HepG2 (cell line): ENCODE measurements around the gene CA4. TPM values are rescaled to one million over a fixed set of nuclear protein-coding genes. Genes with fewer than 3 reads are reported as not detected.

ENCODE experiments used
- ATAC-seq: fragments of 200-7000 bp; cut with Tn5 transposase; 3 replicates; pipeline ENCODE4 v1.9.1; 2020; ENCODE audit warnings: mild to moderate bottlenecking, moderate library complexity
- BruUV-seq: library from RNA; stranded (reverse); fragments of 400-500 nt; replicated peaks from 2 replicates; lab custom pipeline; 2021; lab: Mats Ljungman, UMichigan
- CTCF ChIA-PET: fragments of 300-600 bp; formaldehyde crosslinking; extraction: SDS; loops from one replicate; lab custom pipeline; 2021; ENCODE audit warnings: low total read pairs, inconsistent platforms, low intra/inter-chr PET ratio; lab: Yijun Ruan, JAX
- POLR2A ChIA-PET: fragments of 350-600 bp; sonication (Branson Sonifier 250); formaldehyde crosslinking; loops from one replicate; lab custom pipeline; 2020; ENCODE audit warnings: antibody characterized with exemption, inconsistent platforms; lab: Yijun Ruan, JAX
- DNase-seq: peaks from one replicate; pipeline ENCODE4 v3.0.0-alpha.2; 2015; ENCODE audit warnings: low spot score
- FAIRE-seq: peaks from 3 replicates; lab custom pipeline; 2011; peaks lifted over from hg19 to GRCh38; lab: Jason Lieb, UNC
- H2AFZ ChIP-seq: one replicate; pipeline ENCODE4 v1.6.1; 2011; ENCODE audit warnings: low read length, inconsistent platforms
- H3K27ac ChIP-seq: fragments of 300-600 bp; 3 replicates; pipeline ENCODE4 v1.8.0; 2011; ENCODE audit warnings: mixed run types, mild to moderate bottlenecking, mixed read lengths, low read length, inconsistent platforms; ENCODE audit not compliant: insufficient read depth; ENCODE audit errors: extremely low read length
- H3K27me3 ChIP-seq, 2 experiments: fragments of 200-600 bp in 1 of 2; 2 replicates in 1 of 2; 3 replicates in 1 of 2; pipeline versions ENCODE4 v1.6.0 to v1.8.0; 2011; ENCODE audit warnings: low read length in 2 of 2, mild to moderate bottlenecking in 2 of 2, moderate library complexity in 2 of 2, inconsistent platforms in 1 of 2; ENCODE audit not compliant: insufficient read depth in 2 of 2, control insufficient read depth in 1 of 2
- H3K36me3 ChIP-seq, 2 experiments: fragments of 200-600 bp in 1 of 2; replicated peaks in 1 of 2; 2 replicates in 1 of 2; 3 replicates in 1 of 2; pipeline versions ENCODE4 v1.5.1 to v1.8.0; 2011; ENCODE audit warnings: low read length in 2 of 2, inconsistent platforms in 1 of 2; ENCODE audit not compliant: insufficient read depth in 2 of 2, control insufficient read depth in 1 of 2
- H3K4me1 ChIP-seq: 2 replicates; pipeline ENCODE4 v1.5.1; 2012; ENCODE audit warnings: low read length, inconsistent platforms; ENCODE audit not compliant: insufficient read depth
- H3K4me2 ChIP-seq: 2 replicates; pipeline ENCODE4 v1.6.0; 2011; ENCODE audit warnings: low read depth, low read length, inconsistent platforms
- H3K4me3 ChIP-seq, 3 experiments: fragments of 200-600 bp in 1 of 3; sonication (generic), shearing (Covaris generic) in 1 of 3; replicated peaks in 1 of 3; 2 replicates each; pipeline ENCODE4 v1.5.1; 2011 to 2016; ENCODE audit warnings: low read length in 3 of 3, inconsistent platforms in 2 of 3, low read depth in 2 of 3, mild to moderate bottlenecking in 2 of 3, control low read depth in 1 of 3, mixed read lengths in 1 of 3; ENCODE audit not compliant: insufficient read depth in 1 of 3
- H3K79me2 ChIP-seq: one replicate; pipeline ENCODE4 v1.6.1; 2011; ENCODE audit warnings: low read length, inconsistent platforms; ENCODE audit not compliant: insufficient read depth
- H3K9ac ChIP-seq: 2 replicates; pipeline ENCODE4 v1.6.0; 2011; ENCODE audit warnings: mild to moderate bottlenecking, low read depth, low read length, inconsistent platforms; ENCODE audit not compliant: insufficient read depth
- H3K9me3 ChIP-seq: 2 replicates; pipeline ENCODE4 v1.5.1; 2012; ENCODE audit warnings: mild to moderate bottlenecking, low read length
- H4K20me1 ChIP-seq: 2 replicates; pipeline ENCODE4 v1.6.0; 2011; ENCODE audit warnings: inconsistent platforms, mild to moderate bottlenecking, low read length, moderate library complexity; ENCODE audit not compliant: insufficient read depth
- CREM ChIP-seq, 2 experiments: sonication (generic) in 1 of 2; formaldehyde crosslinking in 1 of 2; IDR thresholded peaks; 2 replicates each; pipeline versions ENCODE4 v1.4.0 to v1.6.1; 2016 to 2020; ENCODE audit warnings: antibody characterized with exemption in 1 of 2, mild to moderate bottlenecking in 1 of 2, missing genetic modification reagents in 1 of 2
- HHEX ChIP-seq: IDR thresholded peaks from 2 replicates; pipeline ENCODE4 v1.6.1; 2016; ENCODE audit warnings: control low read depth
- KLF16 ChIP-seq, 2 experiments: sonication (generic) in 1 of 2; formaldehyde crosslinking in 1 of 2; IDR thresholded peaks; 2 replicates each; pipeline versions ENCODE4 v1.6.1 to v1.8.0; 2016 to 2023; ENCODE audit warnings: missing genetic modification reagents in 2 of 2, missing compliant biosample characterization in 1 of 2
- SNAPC4 ChIP-seq: sonication (generic); formaldehyde crosslinking; IDR thresholded peaks from 2 replicates; pipeline ENCODE4 v1.4.0; 2020; ENCODE audit warnings: mild to moderate bottlenecking, missing genetic modification reagents
- SP140L ChIP-seq: sonication (generic); formaldehyde crosslinking; IDR thresholded peaks from 2 replicates; pipeline ENCODE4 v1.4.0; 2020; ENCODE audit warnings: missing genetic modification reagents, borderline replicate concordance
- UBTF ChIP-seq: sonication (generic); formaldehyde crosslinking; IDR thresholded peaks from 2 replicates; pipeline ENCODE4 v1.4.0; 2020; ENCODE audit warnings: mild to moderate bottlenecking, missing genetic modification reagents
- ZNF253 ChIP-seq: sonication (generic); formaldehyde crosslinking; IDR thresholded peaks from 2 replicates; pipeline ENCODE4 v1.8.0; 2022; ENCODE audit warnings: mild to moderate bottlenecking, missing genetic modification reagents, borderline replicate concordance
- ZNF350 ChIP-seq: sonication (generic); formaldehyde crosslinking; IDR thresholded peaks from 2 replicates; pipeline ENCODE4 v1.4.0; 2020; ENCODE audit warnings: mild to moderate bottlenecking, low read depth, missing genetic modification reagents, borderline replicate concordance
- WGBS: methylation state at CpG from one replicate; pipeline ENCODE4 v1.1.6; 2017; ENCODE audit warnings: low lambda C conversion rate; 5-methylcytosine and 5-hydroxymethylcytosine counted together
- in situ Hi-C: cut with HindIII; loops from 2 replicates; pipeline ENCODE4 v1.10.0; 2017; ENCODE audit warnings: low pct_unique_long_range_greater_than_20kb; ENCODE audit not compliant: extremely low pct_ligation_motif_present
- intact Hi-C: fragments of 100-400 bp; cut with micrococcal nuclease; formaldehyde crosslinking; loops from one replicate; pipeline ENCODE4 v1.10.0; 2022; ENCODE audit not compliant: unreplicated experiment
- polyA plus RNA-seq, 8 experiments: library from polyadenylated mRNA; depleted of rRNA in 3 of 8; stranded (reverse) in 7 of 8; unstranded in 1 of 8; fragments of >200 nt; fragmentation: Illumina TruSeq in 4 of 8; extraction: Trizol in 4 of 8; gene quantifications; 2 replicates each; pipeline versions ENCODE4 v1.2.1 to v1.2.3, GENCODE V29; 2011 to 2016; ENCODE audit warnings: low read depth in 4 of 8, missing spikeins in 1 of 8, mixed read lengths in 1 of 8; ENCODE audit not compliant: insufficient read depth in 1 of 8
- total RNA-seq, 5 experiments: library from RNA; depleted of rRNA; stranded (reverse); fragments of >200 nt; fragmentation: Illumina TruSeq; extraction: Trizol; gene quantifications; 2 replicates each; pipeline ENCODE4 v1.2.3, GENCODE V29; 2016; ENCODE audit warnings: low read depth in 1 of 5

The CA4 gene
- total and polyA plus RNA-seq, 2 of the 13 experiments (the other 11 are each of a cell fraction or from before 2014, with no cell fraction given), result not detected

- Histone ChIP-seq H3K4me3 (no peak overlapping the region), H3K27ac (no peak overlapping the region), H3K9ac (no peak overlapping the region), H3K4me2 (no peak overlapping the region), H3K36me3 (no peaks in the 10 kb centered on the region), H3K79me2 (no peaks in the 10 kb centered on the region), H3K27me3 (peaks cover 24 to 83% of the 10 kb centered on the region in 2 experiments), H4K20me1 (no peaks in the 10 kb centered on the region; the same call in 1 of the 2 replicates), H3K4me1 (peaks cover 22% of the 10 kb centered on the region), H2AFZ (no peak overlapping the region), H3K9me3 (no peaks in the 10 kb centered on the region)
- TF ChIP-seq SP140L (CRISPR knock-in tag) (no peak), KLF16 (CRISPR knock-in tag; IDR thresholded peaks at IDR 0.05) (no peak), ZNF253 (no peak), HHEX (no peak)
- intact Hi-C loops, result loop anchor here (10.0 kb wide), 1 partner anchor 77 kb away; no protein-coding TSS in a partner anchor
- FAIRE-seq (no peak), DNase-seq (no peak), ATAC-seq (no peak)
- ChIA-PET CTCF (no interaction called here), POLR2A (no interaction called here)
- in situ Hi-C loops, result no loop called here
- WGBS, result 24% methylated on average over 8 of the region's 8 CpGs
- BruUV-seq, result no TSS peak
Observed at GRCh38 chr17:60147553-60148223, 2.1 kb upstream of the CA4 start.

- H3K79me2 ChIP-seq, result no peaks in the 10 kb centered on the region
- ATAC-seq, result peak; percentile 15
- H3K4me1 ChIP-seq, result peaks cover 15% of the 10 kb centered on the region
- no peak for DNase-seq
- intact Hi-C loops (loop anchor here (10.0 kb wide), 1 partner anchor 76 kb away; no protein-coding TSS in a partner anchor), in situ Hi-C loops (no loop called here)
- no peaks in the 10 kb centered on the region for H3K36me3 ChIP-seq
- ChIA-PET CTCF (no interaction called here), POLR2A (no interaction called here)
- H4K20me1 ChIP-seq, result no peaks in the 10 kb centered on the region; the same call in 1 of the 2 replicates
- H3K4me2 ChIP-seq, result no peak overlapping the region
- H2AFZ ChIP-seq, result no peak overlapping the region
- H3K9me3 ChIP-seq, result no peaks in the 10 kb centered on the region
- H3K9ac ChIP-seq, result no peak overlapping the region
- H3K4me3 ChIP-seq, result no peak overlapping the region
- H3K27ac ChIP-seq, result no peak overlapping the region
- no peak for FAIRE-seq
- peaks cover 24 to 85% of the 10 kb centered on the region in 2 experiments for H3K27me3 ChIP-seq
- no TSS peak for BruUV-seq
- WGBS, result 20% methylated on average over 1 of the region's 2 CpGs
- TF ChIP-seq UBTF (CRISPR knock-in tag), result no peak
- no peak for TF ChIP-seq SNAPC4 (CRISPR knock-in tag)
- TF ChIP-seq CREM (IDR thresholded peaks at IDR 0.05), result no peak
- TF ChIP-seq CREM (CRISPR knock-in tag; IDR thresholded peaks at IDR 0.05), result no peak
- TF ChIP-seq ZNF350 (CRISPR knock-in tag), result no peak
Observed at GRCh38 chr17:60148373-60148772, 1.4 kb upstream of the CA4 start.
